ENCODE results near the gene FBXO3.

Gene FBXO3

GRCh38 chr11:33725496-33725895 is 48.8 kb downstream of the FBXO3 start:
- TF ChIP-seq CTCF (IDR thresholded peaks at IDR 0.05) = no peak
- no peak for DNase-seq (ENCODE audit: low spot score)
- peak overlapping the region in 1 of 2 donors; percentile 41 for H3K27ac ChIP-seq
- H3K4me3 ChIP-seq = no peak overlapping the region

GRCh38 chr11:33724644-33725035 is 49.7 kb downstream of the FBXO3 start:
- Histone ChIP-seq H3K4me3 (peak overlapping the region; percentile 17), H3K27ac (peak overlapping the region; percentile 25 to 82)
- no peak for TF ChIP-seq CTCF (IDR thresholded peaks at IDR 0.05)
- DNase-seq (ENCODE audit: low spot score) = no peak

GRCh38 chr11:33723238-33723881 is 51.0 kb downstream of the FBXO3 start:
- Histone ChIP-seq H3K27ac (peak overlapping the region; percentile 25 to 82), H3K4me3 (no peak overlapping the region)
- TF ChIP-seq CTCF (IDR thresholded peaks at IDR 0.05) = no peak
- DNase-seq (ENCODE audit: low spot score) = no peak

- DNase-seq (ENCODE audit: low spot score) = no peak
- peak overlapping the region; percentile 28 to 82 for H3K27ac ChIP-seq
- H3K4me3 ChIP-seq = no peak overlapping the region
- no peak for TF ChIP-seq CTCF (IDR thresholded peaks at IDR 0.05)
Observed at GRCh38 chr11:33722590-33723234, 51.6 kb downstream of the FBXO3 start.

- no peak for TF ChIP-seq CTCF (IDR thresholded peaks at IDR 0.05)
- DNase-seq (ENCODE audit: low spot score) = no peak
- Histone ChIP-seq H3K4me3 (no peak overlapping the region), H3K27ac (peak overlapping the region; percentile 28 to 82)
Observed at GRCh38 chr11:33721984-33722383, 52.3 kb downstream of the FBXO3 start.

GRCh38 chr11:33721426-33721825 is 52.9 kb downstream of the FBXO3 start:
- TF ChIP-seq CTCF (IDR thresholded peaks at IDR 0.05) = no peak
- no peak for DNase-seq (ENCODE audit: low spot score)
- Histone ChIP-seq H3K27ac (peak overlapping the region in 1 of 2 donors; percentile 82), H3K4me3 (no peak overlapping the region)

GRCh38 chr11:33719587-33719986 is 54.7 kb downstream of the FBXO3 start:
- DNase-seq (ENCODE audit: low spot score) = no peak
- TF ChIP-seq CTCF (IDR thresholded peaks at IDR 0.05) = no peak
- Histone ChIP-seq H3K27ac (no peak overlapping the region), H3K4me3 (no peak overlapping the region)
